Stimulated activated effector memory CD8-positive, alpha-beta T cell treated with anti-CD3 and anti-CD28 coated beads, Interleukin-12 subunit alpha, Interleukin-12 subunit beta, amount 100 ng/mL, for 72 hours (primary cell): ENCODE data around the gene PNMA8C.
"Not testable (repeated sequence)": the region's sequence is repeated elsewhere in the genome, so short reads cannot be mapped to it uniquely, and the experiment has no call there.

Experiments
- ATAC-seq: fragments of 150-1000 bp; cut with Tn5 transposase; 2 replicates; pipeline ENCODE4 v1.10.0; 2021
- DNase-seq, 2 donors: peaks; one replicate each; pipeline ENCODE4 v3.0.0; 2021 to 2022; ENCODE audit warnings: low spot score in 2 of 2
- H3K27ac Mint-ChIP-seq: one replicate; pipeline ENCODE4 v1.8.0; 2022; ENCODE audit warnings: mild to moderate bottlenecking, mixed read lengths
- H3K36me3 Mint-ChIP-seq: one replicate; pipeline ENCODE4 v1.8.0; 2022; ENCODE audit warnings: mild to moderate bottlenecking, mixed read lengths
- H3K4me1 Mint-ChIP-seq: one replicate; pipeline ENCODE4 v1.8.0; 2022; ENCODE audit warnings: mixed read lengths
- H3K4me3 Mint-ChIP-seq: one replicate; pipeline ENCODE4 v1.8.0; 2022; ENCODE audit warnings: mild to moderate bottlenecking, mixed read lengths
- H3K9me3 Mint-ChIP-seq: one replicate; pipeline ENCODE4 v1.8.0; 2022; ENCODE audit warnings: mixed read lengths

The PNMA8C gene

GRCh38 chr19:46378268-46378667, 50.5 kb downstream of the PNMA8C start:
- Mint-ChIP-seq H3K27ac (no peak overlapping the region), H3K4me3 (no peak overlapping the region), H3K36me3 (peaks cover 74% of the 10 kb centered on the region), H3K9me3 (no peaks in the 10 kb centered on the region), H3K4me1 (peaks cover 8% of the 10 kb centered on the region)
- ATAC-seq: no peak
- no peak for DNase-seq

GRCh38 chr19:46376241-46377153, 52.2 kb downstream of the PNMA8C start:
- peaks cover 57% of the 10 kb centered on the region for H3K36me3 Mint-ChIP-seq
- peak overlapping the region; percentile 14 for H3K27ac Mint-ChIP-seq
- no peaks in the 10 kb centered on the region for H3K9me3 Mint-ChIP-seq
- peaks cover 18% of the 10 kb centered on the region for H3K4me1 Mint-ChIP-seq
- ATAC-seq (no peak), DNase-seq (no peak)
- H3K4me3 Mint-ChIP-seq: no peak overlapping the region

- H3K4me3 Mint-ChIP-seq, ATAC-seq, DNase-seq, H3K9me3 Mint-ChIP-seq: not testable (repeated sequence)
- Mint-ChIP-seq H3K4me1 (peaks cover 27% of the 10 kb centered on the region), H3K27ac (peak overlapping the region; percentile 14), H3K36me3 (peaks cover 56% of the 10 kb centered on the region)
Observed at GRCh38 chr19:46375476-46376067, 53.2 kb downstream of the PNMA8C start.
